ENCODE measurements around the gene GUCY1B1.
"Not testable (repeated sequence)": the region's sequence is repeated elsewhere in the genome, so short reads cannot be mapped to it uniquely, and the experiment has no call there.

GUCY1B1 gene

GRCh38 chr4:155761916-155762315, 3.1 kb downstream of the GUCY1B1 start:
- no peak for DNase-seq (ENCODE audit: low read depth in 2 of 2)

GRCh38 chr4:155762334-155762733, 3.5 kb downstream of the GUCY1B1 start:
- no peak for DNase-seq (ENCODE audit: low read depth in 2 of 2)

- DNase-seq (ENCODE audit: low read depth in 2 of 2) = no peak
Measured at GRCh38 chr4:155763551-155763950, 4.7 kb downstream of the GUCY1B1 start.

GRCh38 chr4:155765149-155765548, 6.3 kb downstream of the GUCY1B1 start:
- no peak for DNase-seq (ENCODE audit: low read depth in 2 of 2)

- DNase-seq (ENCODE audit: low read depth in 2 of 2) = no peak
Measured at GRCh38 chr4:155766622-155767021, 7.8 kb downstream of the GUCY1B1 start.

- DNase-seq (ENCODE audit: low read depth in 2 of 2) = no peak
Measured at GRCh38 chr4:155768370-155768769, 9.5 kb downstream of the GUCY1B1 start.

- no peak for DNase-seq (ENCODE audit: low read depth in 2 of 2)
Measured at GRCh38 chr4:155769090-155769489, 10.3 kb downstream of the GUCY1B1 start.

- DNase-seq (ENCODE audit: low read depth in 2 of 2) = no peak
Measured at GRCh38 chr4:155772459-155773195, 13.8 kb downstream of the GUCY1B1 start.

GRCh38 chr4:155773196-155773800, 14.5 kb downstream of the GUCY1B1 start:
- DNase-seq (ENCODE audit: low read depth in 2 of 2) = no peak

GRCh38 chr4:155774033-155774432, 15.2 kb downstream of the GUCY1B1 start:
- DNase-seq (ENCODE audit: low read depth in 2 of 2) = no peak

- DNase-seq (ENCODE audit: low read depth in 2 of 2) = no peak
Measured at GRCh38 chr4:155777971-155778735, 19.3 kb downstream of the GUCY1B1 start.

GRCh38 chr4:155780775-155781174, 22.0 kb downstream of the GUCY1B1 start:
- no peak for DNase-seq (ENCODE audit: low read depth in 2 of 2)

GRCh38 chr4:155781249-155781831, 22.5 kb downstream of the GUCY1B1 start:
- no peak for DNase-seq (ENCODE audit: low read depth in 2 of 2)

GRCh38 chr4:155784637-155785036, 25.8 kb downstream of the GUCY1B1 start:
- no peak for DNase-seq (ENCODE audit: low read depth in 2 of 2)

GRCh38 chr4:155785828-155786227, 27.0 kb downstream of the GUCY1B1 start:
- DNase-seq (ENCODE audit: low read depth in 2 of 2) = no peak

GRCh38 chr4:155787113-155787710, 28.4 kb downstream of the GUCY1B1 start:
- no peak for DNase-seq (ENCODE audit: low read depth in 2 of 2)

- DNase-seq (ENCODE audit: low read depth in 2 of 2) = no peak
Measured at GRCh38 chr4:155789391-155789790, 30.6 kb downstream of the GUCY1B1 start.

GRCh38 chr4:155789982-155790381, 31.2 kb downstream of the GUCY1B1 start:
- DNase-seq (ENCODE audit: low read depth in 2 of 2) = no peak

- no peak for DNase-seq (ENCODE audit: low read depth in 2 of 2)
Measured at GRCh38 chr4:155794589-155795236, 35.9 kb downstream of the GUCY1B1 start.

GRCh38 chr4:155795991-155796390, 37.2 kb downstream of the GUCY1B1 start:
- DNase-seq (ENCODE audit: low read depth in 2 of 2) = no peak

- not testable (repeated sequence) for DNase-seq (ENCODE audit: low read depth in 2 of 2)
Measured at GRCh38 chr4:155797581-155797980, 38.8 kb downstream of the GUCY1B1 start.

Measured in stimulated activated CD4-positive, alpha-beta T cell treated with anti-CD3 and anti-CD28 coated beads, Interleukin-15, amount 100 ng/mL, for 48 hours (primary cell).